MM.1S (cell line): ENCODE measurements around the gene XPC.

Source experiments
- CTCF ChIP-seq: fragments of 300-600 bp; sonication (generic); IDR thresholded peaks from 2 replicates; pipeline ENCODE4 v1.5.1; 2016; ENCODE audit warnings: antibody characterized with exemption, low read length, mixed read lengths
- EZH2 ChIP-seq: fragments of 300-600 bp; sonication (generic); optimal IDR thresholded peaks from 2 replicates; pipeline ENCODE3; 2017; ENCODE audit warnings: low read depth, mild to moderate bottlenecking, antibody characterized with exemption, low read length, mixed read lengths

DNA sequence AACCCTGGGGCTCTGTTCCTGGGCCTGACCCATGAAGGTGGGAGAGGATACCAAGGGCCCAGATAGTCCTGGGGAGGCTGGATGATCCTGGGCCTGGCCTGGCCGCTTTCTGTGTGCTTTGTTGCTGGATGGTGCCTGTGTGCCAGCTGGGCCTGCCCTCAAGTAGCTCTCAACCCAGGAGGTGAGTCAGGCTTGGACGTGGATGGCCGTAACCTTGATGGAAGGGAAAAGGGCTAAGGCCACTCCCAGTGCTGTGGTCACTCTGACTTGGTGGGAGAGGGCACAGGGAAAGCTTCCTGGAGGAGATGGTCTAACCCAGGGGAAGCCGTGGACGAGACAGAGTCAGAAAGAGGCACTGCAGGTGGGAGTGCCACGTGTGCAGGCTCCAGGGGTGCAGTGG lies 44.1 kb downstream of the XPC start:
- TF ChIP-seq CTCF: no peak
- TF ChIP-seq EZH2: no peak
